ENCODE measurements around the gene SLC22A1.
A peak's percentile ranks its signal among the peaks of the same experiment; 100 is the strongest.

SLC22A1 gene

GRCh38 chr6:160135907-160136655 lies 14.5 kb downstream of the SLC22A1 start:
- no peaks in the 10 kb centered on the region for H3K27me3 ChIP-seq (ENCODE audit: control insufficient read depth, insufficient read depth, low read length)
- H3K79me2 ChIP-seq = no peaks in the 10 kb centered on the region
- H3K36me3 ChIP-seq (ENCODE audit: control insufficient read depth, insufficient read depth, low read length) = no peaks in the 10 kb centered on the region
- TF ChIP-seq CTCF (IDR thresholded peaks at IDR 0.05) = no peak
- H2AFZ ChIP-seq = no peak overlapping the region
- no peak overlapping the region for H3K27ac ChIP-seq
- no peak overlapping the region for H3K9ac ChIP-seq
- no peak overlapping the region for H3K4me2 ChIP-seq (ENCODE audit: low read length)
- no peaks in the 10 kb centered on the region for H3K9me3 ChIP-seq (ENCODE audit: control insufficient read depth, low read length)
- no peaks in the 10 kb centered on the region for H3K4me1 ChIP-seq
- H3K4me3 ChIP-seq (ENCODE audit: low read depth, low read length) = no peak overlapping the region

DNA sequence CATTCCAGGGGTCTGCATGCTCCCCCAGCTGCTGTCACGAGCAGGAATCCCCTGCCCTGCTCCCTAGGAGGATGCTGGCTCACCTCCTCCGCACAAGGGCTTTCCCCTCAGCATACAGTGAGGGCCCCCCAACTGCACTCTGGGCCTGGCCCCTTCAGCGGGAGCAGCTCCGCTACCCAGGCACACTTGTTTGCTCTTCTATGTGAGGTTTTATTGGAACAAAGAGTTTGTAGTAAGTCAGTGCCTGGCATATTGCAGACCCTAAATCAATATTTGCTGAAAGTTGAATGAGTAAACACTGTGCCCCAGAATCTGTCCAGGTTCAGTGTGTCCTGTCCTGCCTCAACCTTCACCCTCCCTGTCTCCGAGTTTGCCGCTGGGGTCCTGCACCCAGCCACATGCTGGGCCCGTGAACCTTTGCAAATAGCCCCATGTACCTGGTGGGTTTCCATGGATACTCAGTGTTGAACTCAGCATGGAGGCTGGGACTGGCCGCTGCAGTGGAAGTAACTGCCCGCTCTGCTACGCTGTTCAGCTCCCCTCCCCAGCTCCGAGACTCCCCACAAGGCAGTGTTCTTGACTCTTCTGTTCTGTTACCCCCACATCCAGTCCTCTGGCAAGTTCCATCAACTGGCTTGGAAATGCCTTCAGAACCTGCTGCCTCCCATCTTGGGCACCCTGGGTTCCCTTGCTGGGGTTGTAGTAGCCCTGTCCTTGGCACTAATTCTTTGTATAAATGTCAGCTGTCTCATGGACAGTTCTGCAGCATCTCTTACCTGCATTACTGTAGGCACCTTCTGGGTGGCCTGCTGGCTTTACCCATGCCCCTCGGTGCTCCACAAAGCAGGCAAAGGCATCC lies 15.7 kb downstream of the SLC22A1 start:
- Histone ChIP-seq H3K36me3 (ENCODE audit: control insufficient read depth, insufficient read depth, low read length) (no peaks in the 10 kb centered on the region), H3K9me3 (ENCODE audit: control insufficient read depth, low read length) (no peaks in the 10 kb centered on the region), H3K4me2 (ENCODE audit: low read length) (no peak overlapping the region), H3K4me1 (no peaks in the 10 kb centered on the region), H2AFZ (no peak overlapping the region), H3K27ac (no peak overlapping the region), H3K9ac (no peak overlapping the region), H3K79me2 (no peaks in the 10 kb centered on the region), H3K27me3 (ENCODE audit: control insufficient read depth, insufficient read depth, low read length) (no peaks in the 10 kb centered on the region), H3K4me3 (ENCODE audit: low read depth, low read length) (no peak overlapping the region)
- no peak for TF ChIP-seq CTCF (IDR thresholded peaks at IDR 0.05)

DNA sequence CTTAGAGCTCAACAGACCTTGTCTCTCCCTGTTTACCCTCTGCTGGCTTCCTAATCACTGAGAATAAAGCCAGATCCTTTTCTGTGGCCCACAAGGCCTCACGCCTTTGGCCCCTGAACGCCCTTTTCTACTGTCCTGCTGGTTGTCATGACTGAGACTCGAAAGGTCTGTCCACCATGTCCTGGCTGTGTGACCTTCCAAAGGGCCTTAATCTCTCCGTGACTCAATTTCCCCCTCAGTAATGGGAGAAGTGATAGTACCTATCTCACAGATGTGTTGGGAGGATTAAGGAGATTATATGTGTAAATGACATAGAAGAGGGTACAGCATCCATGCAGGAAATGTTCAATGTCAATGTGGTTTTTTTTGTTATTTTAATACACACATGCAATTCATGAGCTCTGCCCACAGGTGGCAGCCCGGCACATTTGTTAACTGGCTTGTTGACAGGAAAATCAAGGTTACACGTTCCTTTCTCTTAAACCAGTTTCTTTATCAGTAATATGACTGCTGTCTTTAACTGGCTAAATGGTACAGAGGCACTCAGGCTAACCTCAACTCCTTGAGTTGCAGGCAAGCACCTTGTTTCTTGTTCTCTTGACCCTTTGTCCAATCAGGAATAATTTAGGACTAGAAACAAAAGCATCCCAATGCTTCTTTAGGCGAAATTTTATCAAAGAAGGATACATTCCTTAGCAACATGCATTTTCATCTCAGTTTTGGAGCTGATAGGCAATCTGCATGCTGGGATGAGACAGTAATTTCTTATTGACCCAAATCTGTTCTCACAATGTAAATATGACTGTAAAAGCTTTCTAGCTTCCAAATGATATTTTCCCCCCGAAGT lies 16.6 kb downstream of the SLC22A1 start:
- TF ChIP-seq CTCF (IDR thresholded peaks at IDR 0.05) = peak; percentile 72
- Histone ChIP-seq H3K36me3 (ENCODE audit: control insufficient read depth, insufficient read depth, low read length) (no peaks in the 10 kb centered on the region), H3K4me1 (no peaks in the 10 kb centered on the region), H3K27me3 (ENCODE audit: control insufficient read depth, insufficient read depth, low read length) (no peaks in the 10 kb centered on the region), H3K9ac (no peak overlapping the region), H3K79me2 (no peaks in the 10 kb centered on the region), H3K9me3 (ENCODE audit: control insufficient read depth, low read length) (no peaks in the 10 kb centered on the region), H3K4me3 (ENCODE audit: low read depth, low read length) (no peak overlapping the region), H3K4me2 (ENCODE audit: low read length) (no peak overlapping the region), H2AFZ (no peak overlapping the region), H3K27ac (no peak overlapping the region)

DNA sequence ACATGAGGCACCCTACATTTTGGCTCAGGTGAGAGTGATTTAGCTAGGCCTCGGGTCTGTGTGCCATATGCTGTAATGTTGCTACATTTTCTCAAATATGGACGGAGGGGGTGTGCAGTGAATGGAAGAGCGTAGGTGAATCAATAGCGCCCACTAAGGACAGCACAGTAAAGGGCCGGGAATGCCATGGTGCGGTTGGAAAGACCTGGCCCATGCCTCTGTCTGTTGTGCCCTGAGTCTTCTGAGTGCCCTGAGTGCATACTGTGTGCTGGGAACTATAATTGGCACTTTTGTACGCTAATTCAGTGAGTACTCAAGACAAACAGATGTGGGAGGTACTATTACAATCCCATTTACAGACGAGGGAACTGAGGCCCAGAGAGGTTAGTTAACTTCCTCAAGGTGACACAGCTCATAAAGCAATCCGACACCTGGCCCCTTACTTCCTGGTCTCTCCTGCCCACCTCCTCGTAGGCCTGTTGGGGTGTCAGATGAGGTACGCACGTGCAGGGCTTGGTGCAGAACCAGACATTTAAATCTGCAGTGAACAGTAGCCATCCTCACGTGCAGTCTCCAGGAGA lies 17.3 kb downstream of the SLC22A1 start:
- no peaks in the 10 kb centered on the region for H3K27me3 ChIP-seq (ENCODE audit: control insufficient read depth, insufficient read depth, low read length)
- H3K27ac ChIP-seq = no peak overlapping the region
- H3K36me3 ChIP-seq (ENCODE audit: control insufficient read depth, insufficient read depth, low read length) = no peaks in the 10 kb centered on the region
- no peaks in the 10 kb centered on the region for H3K9me3 ChIP-seq (ENCODE audit: control insufficient read depth, low read length)
- no peaks in the 10 kb centered on the region for H3K79me2 ChIP-seq
- no peak overlapping the region for H2AFZ ChIP-seq
- no peak overlapping the region for H3K9ac ChIP-seq
- no peak for TF ChIP-seq CTCF (IDR thresholded peaks at IDR 0.05)
- H3K4me1 ChIP-seq = no peaks in the 10 kb centered on the region
- no peak overlapping the region for H3K4me3 ChIP-seq (ENCODE audit: low read depth, low read length)
- H3K4me2 ChIP-seq (ENCODE audit: low read length) = no peak overlapping the region
